SK-N-MC (cell line): Measurements from ENCODE around the gene RGS19.

Experiments
- DNase-seq: peaks from one replicate; pipeline ENCODE4 v3.0.0-alpha.2; 2011; ENCODE audit warnings: low read depth, low spot score
- H3K27ac ChIP-seq: fragments of 200-600 bp; sonication (generic); 2 replicates; pipeline ENCODE4 v1.5.1; 2016; ENCODE audit warnings: mixed run types
- H3K36me3 ChIP-seq: fragments of 200-600 bp; sonication (generic); 2 replicates; pipeline ENCODE4 v1.6.1; 2017; ENCODE audit warnings: antibody characterized with exemption, low read length, mixed read lengths; ENCODE audit not compliant: insufficient read depth
- H3K4me3 ChIP-seq: fragments of 200-600 bp; sonication (generic); 2 replicates; pipeline ENCODE4 v1.5.1; 2016
- H3K9ac ChIP-seq: fragments of 200-600 bp; sonication (generic); 2 replicates; pipeline ENCODE4 v1.8.0; 2017; ENCODE audit warnings: mixed run types, mixed read lengths; ENCODE audit not compliant: insufficient read length
- H3K9me3 ChIP-seq: fragments of 200-600 bp; sonication (generic); 2 replicates; pipeline ENCODE4 v1.6.1; 2017; ENCODE audit warnings: low read depth, mild to moderate bottlenecking, antibody characterized with exemption, low read length, moderate library complexity, mixed read lengths
- EZH2 ChIP-seq: fragments of 200-600 bp; sonication (generic); IDR thresholded peaks from one replicate; pipeline ENCODE4 v1.6.1; 2017; ENCODE audit warnings: antibody characterized with exemption
- FOXP2 ChIP-seq: optimal IDR thresholded peaks from 2 replicates; pipeline ENCODE3; 2011; ENCODE audit warnings: mild to moderate bottlenecking, moderate library complexity; ENCODE audit not compliant: insufficient read depth; ENCODE audit errors: extremely low read length, control extremely low read depth
- POLR2AphosphoS5 ChIP-seq: IDR thresholded peaks from 2 replicates; pipeline ENCODE4 v1.6.1; 2012; ENCODE audit warnings: mild to moderate bottlenecking, low read depth, low read length, borderline replicate concordance

RGS19 gene

GRCh38 chr20:64024141-64024990 is 55.0 kb downstream of the RGS19 start:
- H3K9me3 ChIP-seq = no peaks in the 10 kb centered on the region
- DNase-seq = no peak
- H3K27ac ChIP-seq = no peak overlapping the region
- no peak overlapping the region for H3K9ac ChIP-seq
- TF ChIP-seq FOXP2 = no peak
- TF ChIP-seq POLR2AphosphoS5 = no peak
- TF ChIP-seq EZH2 = no peak
- H3K36me3 ChIP-seq = peaks cover 73% of the 10 kb centered on the region; the same call in 1 of the 2 replicates
- no peak overlapping the region for H3K4me3 ChIP-seq

GRCh38 chr20:64023361-64024140 is 55.8 kb downstream of the RGS19 start:
- Histone ChIP-seq H3K27ac (no peak overlapping the region), H3K9ac (no peak overlapping the region), H3K4me3 (no peak overlapping the region), H3K36me3 (peaks cover 77% of the 10 kb centered on the region; the same call in 1 of the 2 replicates), H3K9me3 (no peaks in the 10 kb centered on the region)
- TF ChIP-seq POLR2AphosphoS5 (no peak), EZH2 (no peak), FOXP2 (no peak)
- DNase-seq = no peak
